ENCODE results near the gene AMZ1. TPM values are rescaled to one million over a fixed set of nuclear protein-coding genes. Genes with fewer than 3 reads are reported as not detected.

Gene AMZ1
- total and polyA plus RNA-seq, 7 experiments from 2014 or later: 0.07 to 2.4 (median 0.43) TPM

GRCh38 chr7:2710286-2710655, 22.3 kb downstream of the AMZ1 start:
- DNase-seq (no peak), ATAC-seq (peak; percentile 54)
- POLR2A ChIA-PET: interaction anchor here (0.5 to 2.1 kb wide), 8 partner anchors 8 to 258 kb away, joined by 3 to 14 read pairs (median 4); no protein-coding TSS in a partner anchor
- Mint-ChIP-seq H3K27ac (peak overlapping the region in 4 of 9 donors; percentile 32 to 84 (median 51)), H3K27me3 (peaks cover 0 to 17% (median 8%) of the 10 kb centered on the region in 5 donors), H3K9me3 (peaks cover 0 to 3% (median 0%) of the 10 kb centered on the region in 11 donors), H3K4me1 (peaks cover 20 to 44% (median 36%) of the 10 kb centered on the region in 7 donors), H3K36me3 (peaks cover 0 to 2% (median 0%) of the 10 kb centered on the region in 5 donors), H3K4me3 (peak overlapping the region in 5 of 10 donors; percentile 13 to 79 (median 60))
- peaks cover 29 to 40% of the 10 kb centered on the region in 2 donors for H3K4me1 ChIP-seq (ENCODE audit: control insufficient read depth in 2 of 2, insufficient read depth in 2 of 2, low read length in 2 of 2)
- H3K27me3 ChIP-seq (ENCODE audit: control insufficient read depth in 2 of 2, insufficient read depth in 2 of 2, low read length in 2 of 2): no peaks in the 10 kb centered on the region
- no peaks in the 10 kb centered on the region for H3K36me3 ChIP-seq (ENCODE audit: control insufficient read depth in 2 of 3, insufficient read depth in 3 of 3, low read length in 3 of 3)
- peak overlapping the region; percentile 37 for H3K4me3 ChIP-seq (ENCODE audit: low read length)
- no peak overlapping the region for H3K27ac ChIP-seq (ENCODE audit: low read depth, low read length)
- H3K9me3 ChIP-seq (ENCODE audit: control insufficient read depth in 2 of 3, low read length in 3 of 3): no peaks in the 10 kb centered on the region
- intact Hi-C loops (cut with micrococcal nuclease): loop anchor here in 1 of 2 donors (2.0 kb wide), 1 partner anchor 49 kb away; no protein-coding TSS in a partner anchor
- CTCF ChIA-PET: interaction anchor here (0.5 to 6.0 kb wide), 16 partner anchors 8 to 1597 kb away, joined by 3 to 45 read pairs (median 4); no protein-coding TSS in a partner anchor

- ATAC-seq: peak; percentile 42
- Mint-ChIP-seq H3K4me1 (peaks cover 26 to 52% (median 44%) of the 10 kb centered on the region in 7 donors), H3K27ac (peak overlapping the region; percentile 48 to 92 (median 81)), H3K9me3 (no peaks in the 10 kb centered on the region), H3K36me3 (peaks cover 0 to 2% (median 0%) of the 10 kb centered on the region in 5 donors), H3K4me3 (peak overlapping the region; percentile 37 to 79 (median 50)), H3K27me3 (peaks cover 0 to 18% (median 8%) of the 10 kb centered on the region in 5 donors)
- peaks cover 37 to 48% of the 10 kb centered on the region in 2 donors for H3K4me1 ChIP-seq (ENCODE audit: control insufficient read depth in 2 of 2, insufficient read depth in 2 of 2, low read length in 2 of 2)
- peak overlapping the region; percentile 17 for H3K4me3 ChIP-seq (ENCODE audit: low read length)
- H3K27me3 ChIP-seq (ENCODE audit: control insufficient read depth in 2 of 2, insufficient read depth in 2 of 2, low read length in 2 of 2): no peaks in the 10 kb centered on the region
- ChIA-PET POLR2A (interaction anchor here (1.0 to 2.1 kb wide), 5 partner anchors 12 to 259 kb away, joined by 3 to 14 read pairs (median 4); no protein-coding TSS in a partner anchor), CTCF (interaction anchor here (0.9 to 6.0 kb wide), 9 partner anchors 9 to 260 kb away, joined by 3 to 45 read pairs (median 7); no protein-coding TSS in a partner anchor)
- no peak overlapping the region for H3K27ac ChIP-seq (ENCODE audit: low read depth, low read length)
- intact Hi-C loops (cut with micrococcal nuclease): loop anchor here in 1 of 2 donors (2.0 kb wide), 1 partner anchor 48 kb away; no protein-coding TSS in a partner anchor
- peak in 7 of 9 donors; percentile 30 to 57 (median 54) for DNase-seq
- H3K36me3 ChIP-seq (ENCODE audit: control insufficient read depth in 2 of 3, insufficient read depth in 3 of 3, low read length in 3 of 3): no peaks in the 10 kb centered on the region
- no peaks in the 10 kb centered on the region for H3K9me3 ChIP-seq (ENCODE audit: control insufficient read depth in 2 of 3, low read length in 3 of 3)
Observed at GRCh38 chr7:2710901-2711551, 23.0 kb downstream of the AMZ1 start.

GRCh38 chr7:2711895-2712675, 24.1 kb downstream of the AMZ1 start:
- peaks cover 0 to 5% (median 0%) of the 10 kb centered on the region in 5 donors for H3K36me3 Mint-ChIP-seq
- H3K4me3 Mint-ChIP-seq: no peak overlapping the region
- DNase-seq (no peak), ATAC-seq (no peak)
- peaks cover 47 to 55% of the 10 kb centered on the region in 2 donors for H3K4me1 ChIP-seq (ENCODE audit: control insufficient read depth in 2 of 2, insufficient read depth in 2 of 2, low read length in 2 of 2)
- peaks cover 0 to 18% (median 8%) of the 10 kb centered on the region in 5 donors for H3K27me3 Mint-ChIP-seq
- CTCF ChIA-PET: interaction anchor here (1.0 to 6.0 kb wide), 3 partner anchors 13 to 40 kb away, joined by 3 to 45 read pairs (median 17); no protein-coding TSS in a partner anchor
- peaks cover 28 to 58% (median 55%) of the 10 kb centered on the region in 7 donors for H3K4me1 Mint-ChIP-seq
- no peak overlapping the region for H3K4me3 ChIP-seq (ENCODE audit: low read length)
- no peak overlapping the region for H3K27ac ChIP-seq (ENCODE audit: low read depth, low read length)
- no peaks in the 10 kb centered on the region for H3K9me3 Mint-ChIP-seq
- peak overlapping the region in 1 of 9 donors; percentile 26 for H3K27ac Mint-ChIP-seq
- POLR2A ChIA-PET: no interaction called here
- no peaks in the 10 kb centered on the region for H3K27me3 ChIP-seq (ENCODE audit: control insufficient read depth in 2 of 2, insufficient read depth in 2 of 2, low read length in 2 of 2)
- intact Hi-C loops (cut with micrococcal nuclease): loop anchor here in 1 of 2 donors (2.0 kb wide), 1 partner anchor 47 kb away; no protein-coding TSS in a partner anchor
- no peaks in the 10 kb centered on the region for H3K36me3 ChIP-seq (ENCODE audit: control insufficient read depth in 2 of 3, insufficient read depth in 3 of 3, low read length in 3 of 3)
- H3K9me3 ChIP-seq (ENCODE audit: control insufficient read depth in 2 of 3, low read length in 3 of 3): no peaks in the 10 kb centered on the region

- intact Hi-C loops (cut with micrococcal nuclease): no loop called here
- ChIA-PET CTCF (interaction anchor here (0.7 to 6.0 kb wide), 3 partner anchors 13 to 41 kb away, joined by 3 to 45 read pairs (median 3); no protein-coding TSS in a partner anchor), POLR2A (no interaction called here)
- Histone ChIP-seq H3K36me3 (ENCODE audit: control insufficient read depth in 2 of 3, insufficient read depth in 3 of 3, low read length in 3 of 3) (no peaks in the 10 kb centered on the region), H3K4me1 (ENCODE audit: control insufficient read depth in 2 of 2, insufficient read depth in 2 of 2, low read length in 2 of 2) (peaks cover 55 to 60% of the 10 kb centered on the region in 2 donors), H3K9me3 (ENCODE audit: control insufficient read depth in 2 of 3, low read length in 3 of 3) (no peaks in the 10 kb centered on the region), H3K27ac (ENCODE audit: low read depth, low read length) (no peak overlapping the region), H3K27me3 (ENCODE audit: control insufficient read depth in 2 of 2, insufficient read depth in 2 of 2, low read length in 2 of 2) (no peaks in the 10 kb centered on the region), H3K4me3 (ENCODE audit: low read length) (no peak overlapping the region)
- Mint-ChIP-seq H3K9me3 (no peaks in the 10 kb centered on the region), H3K27me3 (peaks cover 0 to 17% (median 8%) of the 10 kb centered on the region in 5 donors), H3K36me3 (peaks cover 0 to 7% (median 0%) of the 10 kb centered on the region in 5 donors), H3K4me1 (peaks cover 37 to 70% (median 67%) of the 10 kb centered on the region in 7 donors), H3K27ac (peak overlapping the region in 2 of 9 donors; percentile 37 to 59), H3K4me3 (peak overlapping the region in 1 of 10 donors; percentile 13)
- ATAC-seq: no peak
- no peak for DNase-seq
Observed at GRCh38 chr7:2713370-2713769, 25.4 kb downstream of the AMZ1 start.

- Histone ChIP-seq H3K27me3 (ENCODE audit: control insufficient read depth in 2 of 2, insufficient read depth in 2 of 2, low read length in 2 of 2) (no peaks in the 10 kb centered on the region), H3K36me3 (ENCODE audit: control insufficient read depth in 2 of 3, insufficient read depth in 3 of 3, low read length in 3 of 3) (no peaks in the 10 kb centered on the region), H3K4me1 (ENCODE audit: control insufficient read depth in 2 of 2, insufficient read depth in 2 of 2, low read length in 2 of 2) (peaks cover 51 to 65% of the 10 kb centered on the region in 2 donors), H3K9me3 (ENCODE audit: control insufficient read depth in 2 of 3, low read length in 3 of 3) (no peaks in the 10 kb centered on the region), H3K4me3 (ENCODE audit: low read length) (no peak overlapping the region), H3K27ac (ENCODE audit: low read depth, low read length) (no peak overlapping the region)
- ChIA-PET POLR2A (interaction anchor here (1.2 kb wide), 1 partner anchor 191 kb away, joined by 3 read pairs; no protein-coding TSS in a partner anchor), CTCF (interaction anchor here (0.7 to 6.0 kb wide), 5 partner anchors 15 to 1572 kb away, joined by 3 to 45 read pairs (median 4); no protein-coding TSS in a partner anchor)
- intact Hi-C loops (cut with micrococcal nuclease): no loop called here
- Mint-ChIP-seq H3K27me3 (peaks cover 0 to 17% (median 8%) of the 10 kb centered on the region in 5 donors), H3K9me3 (no peaks in the 10 kb centered on the region), H3K36me3 (peaks cover 0 to 7% (median 0%) of the 10 kb centered on the region in 5 donors), H3K27ac (peak overlapping the region in 6 of 9 donors; percentile 22 to 79 (median 55)), H3K4me1 (peaks cover 43 to 76% (median 73%) of the 10 kb centered on the region in 7 donors), H3K4me3 (peak overlapping the region in 1 of 10 donors; percentile 25)
- ATAC-seq (no peak), DNase-seq (no peak)
Observed at GRCh38 chr7:2713978-2714377, 26.0 kb downstream of the AMZ1 start.

GRCh38 chr7:2714636-2715035, 26.6 kb downstream of the AMZ1 start:
- ChIA-PET POLR2A (interaction anchor here (1.2 kb wide), 1 partner anchor 192 kb away, joined by 3 read pairs; no protein-coding TSS in a partner anchor), CTCF (interaction anchor here (0.7 to 1.5 kb wide), 2 partner anchors 262 to 1572 kb away, joined by 3 to 4 read pairs; no protein-coding TSS in a partner anchor)
- Histone ChIP-seq H3K36me3 (ENCODE audit: control insufficient read depth in 2 of 3, insufficient read depth in 3 of 3, low read length in 3 of 3) (no peaks in the 10 kb centered on the region), H3K9me3 (ENCODE audit: control insufficient read depth in 2 of 3, low read length in 3 of 3) (no peaks in the 10 kb centered on the region), H3K4me3 (ENCODE audit: low read length) (no peak overlapping the region), H3K4me1 (ENCODE audit: control insufficient read depth in 2 of 2, insufficient read depth in 2 of 2, low read length in 2 of 2) (peaks cover 45 to 63% of the 10 kb centered on the region in 2 donors), H3K27me3 (ENCODE audit: control insufficient read depth in 2 of 2, insufficient read depth in 2 of 2, low read length in 2 of 2) (no peaks in the 10 kb centered on the region), H3K27ac (ENCODE audit: low read depth, low read length) (no peak overlapping the region)
- Mint-ChIP-seq H3K27ac (peak overlapping the region in 7 of 9 donors; percentile 38 to 92 (median 78)), H3K4me3 (peak overlapping the region; percentile 25 to 84 (median 74)), H3K9me3 (no peaks in the 10 kb centered on the region), H3K36me3 (peaks cover 0 to 7% (median 0%) of the 10 kb centered on the region in 5 donors), H3K27me3 (peaks cover 0 to 17% (median 8%) of the 10 kb centered on the region in 5 donors), H3K4me1 (peaks cover 41 to 79% (median 74%) of the 10 kb centered on the region in 7 donors)
- ATAC-seq (no peak), DNase-seq (no peak)
- intact Hi-C loops (cut with micrococcal nuclease): loop anchor here in 1 of 2 donors (5.0 kb wide), 1 partner anchor 128 kb away; the partner anchor contains the start of gene GNA12
